ENCODE measurements around the gene IL16. TPM values are rescaled to one million over a fixed set of nuclear protein-coding genes. Genes with fewer than 3 reads are reported as not detected.
A peak's percentile ranks its signal among the peaks of the same experiment; 100 is the strongest.
"Not testable (repeated sequence)": the region's sequence is repeated elsewhere in the genome, so short reads cannot be mapped to it uniquely, and the experiment has no call there.

IL16 gene
- total RNA-seq, 1 donor from 2014 or later = 0.05 TPM

DNA sequence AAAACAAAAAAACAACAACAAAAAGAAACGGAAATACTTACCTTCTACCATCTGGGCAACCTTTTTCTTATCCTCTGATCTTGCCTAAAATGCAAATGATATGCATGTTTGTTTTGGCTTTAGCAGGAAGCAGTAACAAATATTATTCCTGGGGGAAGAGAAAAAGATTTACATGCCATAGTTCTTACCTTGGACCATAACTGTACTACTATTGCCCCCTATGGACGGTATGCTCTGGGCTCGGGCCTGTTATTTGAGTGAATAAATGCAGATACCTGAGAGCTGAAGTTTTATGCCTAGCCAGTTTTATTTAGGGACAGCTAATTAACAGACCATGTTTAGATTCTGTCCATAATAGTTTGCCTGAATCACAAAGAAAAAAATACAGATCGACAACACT, 139.9 kb downstream of the IL16 start:
- peak; percentile 40 for DNase-seq (ENCODE audit: low read depth)

DNA sequence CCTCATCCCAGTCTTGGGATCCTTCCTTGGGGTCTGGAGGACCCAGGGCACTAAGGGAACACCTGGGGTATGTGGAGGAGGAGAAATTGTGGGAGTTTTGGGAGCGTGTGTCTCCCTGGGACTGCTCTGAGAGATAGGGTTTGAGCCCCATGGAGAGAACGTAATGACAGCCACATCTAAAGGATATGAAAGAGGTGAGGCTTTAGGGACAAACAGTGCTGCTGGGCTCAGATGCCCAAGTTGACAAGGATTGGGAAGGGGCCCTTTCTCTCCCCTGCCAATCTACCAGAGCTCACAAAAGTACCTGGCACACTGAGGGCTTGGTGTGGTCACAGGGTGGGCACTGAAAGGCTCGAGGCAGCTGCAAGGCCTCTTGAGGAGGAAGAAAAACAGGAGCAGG, 140.6 kb downstream of the IL16 start:
- no peak for DNase-seq (ENCODE audit: low read depth)

DNA sequence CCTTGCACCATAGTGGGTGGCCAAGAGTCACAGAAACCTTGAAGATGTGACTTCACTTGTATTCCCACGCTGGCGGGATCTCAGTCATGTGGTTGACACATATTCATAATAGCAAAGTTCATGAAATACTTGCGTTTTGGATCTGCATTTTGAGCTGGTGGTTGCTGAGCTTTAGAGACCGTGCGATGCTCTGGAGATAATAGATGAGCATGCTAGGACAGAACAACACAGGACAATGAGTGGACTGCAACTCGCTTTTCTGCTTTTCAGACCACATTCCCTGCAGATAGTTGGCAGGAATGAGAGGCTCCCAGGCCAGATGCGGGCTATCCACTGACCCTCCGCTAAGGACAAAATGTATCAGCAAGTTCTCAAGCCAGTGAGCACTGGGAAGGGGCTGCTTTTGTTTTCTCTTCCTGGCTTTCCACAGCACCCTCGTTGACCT, 141.1 kb downstream of the IL16 start:
- DNase-seq (ENCODE audit: low read depth) = no peak

DNA sequence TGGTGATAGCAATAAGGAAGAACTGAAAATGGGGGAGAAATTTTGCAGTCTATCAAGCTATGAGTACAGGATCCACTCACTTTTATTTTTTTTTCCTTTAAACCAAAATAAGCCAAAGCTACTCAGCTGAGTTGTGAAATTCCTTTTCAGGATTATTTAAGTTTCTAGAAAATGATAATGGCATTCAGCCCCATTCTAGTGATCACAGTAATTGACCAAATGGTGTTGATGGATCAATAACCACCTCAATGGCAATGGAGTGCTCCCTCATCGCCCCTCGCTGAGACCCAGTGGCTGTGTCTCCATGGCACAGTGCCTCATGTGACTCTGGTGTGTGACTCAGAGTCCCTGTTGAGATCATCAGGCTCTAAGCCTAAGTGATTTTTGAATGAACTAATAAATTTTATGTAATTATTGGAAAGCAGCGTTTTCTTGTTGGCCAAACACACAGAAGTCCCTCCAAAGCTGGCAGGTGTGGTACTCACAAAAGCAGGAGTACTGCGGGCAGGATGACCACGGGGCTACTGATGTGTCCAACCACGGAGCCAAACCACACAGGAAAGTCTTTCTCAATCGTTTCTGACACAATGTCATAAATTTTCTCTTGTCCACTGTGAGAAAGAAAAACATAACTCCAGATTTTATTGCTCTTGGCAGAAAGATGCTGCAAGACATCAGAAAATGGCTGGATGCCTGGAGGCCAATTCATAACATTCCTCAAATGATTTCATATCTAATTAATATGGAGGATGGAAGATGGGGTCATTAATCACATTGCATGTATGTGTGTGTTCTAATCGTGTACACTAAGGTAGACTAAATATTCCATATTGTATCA, 141.7 kb downstream of the IL16 start:
- DNase-seq (ENCODE audit: low read depth) = peak; percentile 61

DNA sequence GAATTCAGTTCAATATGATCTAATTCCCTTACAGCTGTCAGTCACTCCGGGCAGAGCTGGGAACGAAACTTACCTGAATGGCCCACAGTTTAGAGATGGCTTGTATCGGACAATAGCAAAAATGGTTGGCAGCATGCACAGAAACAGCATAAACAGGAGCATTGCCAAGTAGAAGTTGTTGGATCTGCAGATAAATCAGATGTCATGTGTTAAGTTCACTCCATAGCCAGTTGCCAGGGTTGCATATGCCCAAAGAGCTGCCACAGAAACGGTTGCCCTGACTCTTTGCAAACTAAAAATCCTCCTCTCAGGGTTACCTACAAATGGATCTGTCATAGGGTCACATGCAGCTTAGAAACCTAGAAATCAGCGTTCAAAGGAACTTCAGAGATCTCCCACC, 142.6 kb downstream of the IL16 start:
- no peak for DNase-seq (ENCODE audit: low read depth)

DNA sequence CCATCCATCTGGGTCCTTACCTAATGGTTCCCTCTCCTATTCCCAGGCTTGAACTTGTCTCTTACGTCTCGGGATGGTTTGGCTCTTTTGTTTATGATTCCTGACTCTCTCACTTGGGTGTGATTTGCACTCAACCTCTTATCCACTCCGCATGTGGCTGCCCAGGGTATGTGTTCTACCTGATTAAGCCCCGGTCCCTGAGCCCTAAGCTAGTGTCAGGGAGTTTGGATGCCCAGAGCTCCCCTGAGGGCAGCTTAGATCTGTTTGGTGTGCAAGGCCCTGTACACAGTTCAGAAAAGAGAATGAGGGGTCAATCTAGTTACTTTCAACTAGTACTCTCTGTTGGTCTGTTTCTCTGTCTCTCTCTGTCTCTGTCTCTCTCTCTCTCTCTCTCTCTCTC, 143.2 kb downstream of the IL16 start:
- DNase-seq (ENCODE audit: low read depth) = no peak

DNA sequence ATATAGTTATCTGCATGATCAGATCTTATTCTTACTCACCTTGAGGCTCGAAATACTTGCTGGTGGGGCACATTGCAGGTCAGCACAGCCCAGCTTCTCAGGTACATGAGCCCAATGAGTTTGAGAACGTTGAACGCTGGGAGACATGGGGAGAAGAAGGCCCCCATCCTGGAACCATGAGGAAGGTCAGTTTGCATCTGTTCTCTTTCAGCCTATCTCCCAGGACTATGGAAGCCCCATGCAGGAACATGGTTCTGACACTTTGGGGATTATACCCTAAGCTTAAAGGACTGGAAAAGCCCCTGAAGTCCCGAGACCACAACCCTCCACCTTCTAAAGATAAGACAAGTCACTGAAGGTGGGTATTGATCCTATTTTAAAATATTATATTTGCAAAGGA, 144.7 kb downstream of the IL16 start:
- DNase-seq (ENCODE audit: low read depth) = no peak

DNA sequence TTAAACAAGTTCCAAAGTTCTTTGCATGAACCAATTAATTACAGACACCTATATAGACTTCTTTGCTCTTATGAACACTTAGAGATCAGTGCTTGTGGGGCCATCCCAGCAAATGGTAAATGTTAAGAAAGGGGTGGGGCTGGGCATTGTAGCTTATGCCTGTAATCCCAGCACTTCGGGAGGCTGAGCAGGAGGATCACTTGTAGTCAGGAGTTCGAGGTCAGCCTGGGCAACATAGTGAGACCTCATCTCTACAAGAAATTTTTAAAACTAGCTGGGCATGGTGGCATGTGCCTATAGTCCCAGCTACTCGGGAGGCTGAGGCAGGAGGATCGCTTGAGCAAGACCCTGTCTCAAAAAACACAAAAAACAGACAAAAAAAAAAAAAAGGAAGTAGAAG, 146.7 kb downstream of the IL16 start:
- no peak for DNase-seq (ENCODE audit: low read depth)

DNA sequence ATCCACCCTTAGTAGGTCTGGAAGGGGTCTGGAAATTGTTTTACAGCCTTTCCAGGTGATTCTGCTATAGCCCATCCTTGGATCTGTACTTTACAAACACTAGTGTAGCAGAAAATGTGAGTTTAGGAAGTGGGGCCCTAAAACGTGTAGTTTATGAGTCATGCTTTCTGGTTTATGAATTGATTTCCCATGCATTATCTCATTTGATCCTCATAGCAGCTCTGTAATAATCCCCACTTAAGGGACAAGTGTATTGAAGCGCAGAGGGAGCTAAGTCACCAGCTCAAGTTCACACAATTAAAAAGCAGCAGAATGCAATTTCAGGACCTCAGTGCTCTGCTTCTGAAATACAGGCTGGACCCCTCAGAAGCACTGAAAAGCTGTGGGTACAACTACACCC, 149.9 kb downstream of the IL16 start:
- DNase-seq (ENCODE audit: low read depth) = no peak

DNA sequence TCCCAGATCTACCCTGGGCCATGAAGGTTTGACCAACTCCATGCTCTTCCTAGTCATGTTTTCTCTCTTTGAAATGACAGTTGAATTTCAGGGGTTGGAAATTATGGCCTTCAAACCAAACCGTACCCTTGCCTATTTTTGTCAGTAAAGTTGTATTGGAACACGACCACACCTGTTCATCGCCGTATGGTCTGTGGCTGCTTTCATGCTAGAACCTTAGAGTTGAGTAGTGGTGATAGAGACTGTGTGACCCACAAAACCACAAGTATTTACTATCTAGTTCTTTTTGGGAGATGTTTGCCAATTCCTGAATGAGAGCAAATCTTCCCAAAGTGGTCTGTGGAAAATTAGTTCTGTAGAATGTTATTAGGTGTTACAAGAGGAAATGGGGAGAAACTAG, 151.2 kb downstream of the IL16 start:
- no peak for DNase-seq (ENCODE audit: low read depth)

DNA sequence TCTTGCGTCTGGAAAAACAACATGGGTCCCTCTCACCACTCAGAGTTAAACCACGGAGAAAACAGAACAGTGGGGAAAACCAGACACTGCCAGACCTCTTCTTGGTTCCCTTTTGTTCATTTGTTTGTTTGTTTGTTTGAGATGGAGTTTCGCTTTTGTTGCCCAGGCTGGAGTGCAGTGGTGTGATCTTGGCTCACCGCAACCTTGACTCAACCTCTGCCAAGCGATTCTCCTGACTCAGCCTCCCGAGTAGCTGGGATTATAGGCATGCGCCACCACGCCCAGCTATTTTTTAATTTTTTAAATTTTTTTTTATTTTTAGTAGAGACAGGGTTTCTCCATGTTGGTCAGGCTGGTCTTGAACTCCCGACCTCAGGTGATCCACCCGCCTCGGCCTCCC, 152.0 kb downstream of the IL16 start:
- DNase-seq (ENCODE audit: low read depth) = not testable (repeated sequence)

DNA sequence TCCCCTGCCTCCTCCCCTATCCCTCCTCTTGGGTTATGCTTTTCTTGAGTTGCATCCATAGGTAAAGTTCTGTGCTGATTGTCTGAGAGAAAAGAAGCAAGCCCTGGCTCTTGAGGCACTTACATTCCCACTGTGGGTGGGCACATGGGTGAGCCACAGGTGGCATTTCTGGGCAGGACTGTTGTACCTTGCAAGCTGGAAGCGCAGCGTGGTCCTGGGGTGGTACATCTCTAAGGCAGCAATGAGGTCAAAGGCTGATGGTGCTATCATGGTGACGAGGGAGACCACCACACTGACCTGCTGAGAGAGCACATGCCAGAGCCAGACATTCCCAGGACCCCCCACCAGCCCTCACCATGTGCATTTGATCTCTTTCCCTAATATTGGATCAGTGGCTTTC, 152.6 kb downstream of the IL16 start:
- DNase-seq (ENCODE audit: low read depth) = no peak

DNA sequence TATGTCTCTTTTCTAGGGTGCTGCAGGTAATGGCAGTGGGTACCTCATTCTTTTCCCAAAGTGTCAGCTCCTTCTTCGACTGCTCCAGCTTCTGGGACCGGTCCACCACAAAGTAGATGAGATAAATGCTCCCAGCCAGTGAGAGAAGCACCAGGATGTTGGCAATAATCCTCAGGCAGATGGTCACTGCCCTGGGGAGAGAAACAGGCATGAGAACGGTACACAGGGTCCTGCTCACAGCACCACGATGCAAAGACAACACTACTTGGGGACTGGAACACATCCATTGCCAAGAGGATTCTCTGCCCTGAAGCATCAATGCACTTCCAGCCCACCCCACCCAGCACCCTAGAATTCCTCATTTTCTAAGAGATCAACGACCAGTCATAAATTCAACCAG, 155.0 kb downstream of the IL16 start:
- no peak for DNase-seq (ENCODE audit: low read depth)

DNA sequence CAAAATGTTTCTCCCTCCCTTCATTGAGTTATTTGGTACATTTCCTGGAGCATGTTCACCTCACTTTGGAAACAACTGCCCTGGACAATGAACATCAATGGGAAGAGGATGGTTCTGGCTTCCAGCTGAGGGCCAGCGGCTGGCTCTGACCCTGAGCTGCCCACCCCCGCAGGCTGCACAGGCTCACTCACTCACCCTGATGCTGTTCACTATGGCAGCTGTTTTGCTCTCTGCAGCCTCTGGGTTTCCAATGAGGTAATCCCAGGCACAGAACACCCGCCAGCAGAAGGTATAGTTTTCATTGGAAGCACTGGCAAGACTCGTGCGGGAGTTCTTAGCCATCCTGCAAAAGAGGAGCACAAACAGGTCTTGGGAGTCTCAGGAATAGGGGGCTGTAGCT, 159.6 kb downstream of the IL16 start:
- DNase-seq (ENCODE audit: low read depth) = no peak

DNA sequence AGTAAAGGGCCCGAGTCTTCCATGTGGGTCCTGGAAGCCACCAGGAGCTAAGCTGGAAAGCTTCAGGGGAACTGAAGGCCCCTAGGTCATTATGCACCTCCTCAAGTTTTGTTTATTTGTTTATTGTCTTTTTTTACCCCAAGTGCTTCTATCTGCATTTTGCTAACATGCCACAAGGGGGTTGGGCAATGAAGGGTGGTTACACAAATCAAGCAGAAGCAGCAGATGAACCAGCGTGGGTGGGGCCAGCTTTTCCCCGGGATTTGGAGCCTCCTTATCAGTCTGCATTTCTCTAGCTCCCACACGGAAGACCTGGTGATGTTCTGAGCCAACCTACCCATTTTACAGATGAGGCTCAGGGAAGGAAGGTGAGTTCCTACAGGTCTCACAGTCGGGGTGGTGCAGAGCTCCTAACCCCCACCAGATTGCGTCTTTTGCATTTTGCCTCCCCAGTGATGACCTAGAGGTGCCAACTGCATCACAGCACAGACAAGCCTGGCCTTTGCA, 160.6 kb downstream of the IL16 start:
- DNase-seq (ENCODE audit: low read depth) = no peak

DNA sequence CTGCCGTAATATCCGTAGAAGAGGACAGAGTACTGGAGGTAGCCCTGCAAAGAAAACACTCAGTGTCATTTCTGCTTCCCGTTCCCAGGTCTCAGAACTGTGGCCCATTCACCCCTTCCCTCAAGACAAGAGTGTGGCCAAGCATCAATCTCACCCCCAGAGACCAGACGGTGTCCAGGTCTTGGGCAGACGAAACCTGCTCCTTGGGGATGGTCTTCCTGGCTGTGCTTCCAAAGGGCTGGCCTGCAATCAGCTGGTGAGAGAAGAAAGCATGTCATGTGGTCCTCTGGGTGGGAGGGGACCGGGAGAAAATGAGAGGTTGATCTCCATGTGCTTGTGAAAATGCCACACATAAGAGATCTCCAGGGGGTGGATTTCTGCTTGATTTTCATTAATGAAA, 161.6 kb downstream of the IL16 start:
- DNase-seq (ENCODE audit: low read depth) = no peak

DNA sequence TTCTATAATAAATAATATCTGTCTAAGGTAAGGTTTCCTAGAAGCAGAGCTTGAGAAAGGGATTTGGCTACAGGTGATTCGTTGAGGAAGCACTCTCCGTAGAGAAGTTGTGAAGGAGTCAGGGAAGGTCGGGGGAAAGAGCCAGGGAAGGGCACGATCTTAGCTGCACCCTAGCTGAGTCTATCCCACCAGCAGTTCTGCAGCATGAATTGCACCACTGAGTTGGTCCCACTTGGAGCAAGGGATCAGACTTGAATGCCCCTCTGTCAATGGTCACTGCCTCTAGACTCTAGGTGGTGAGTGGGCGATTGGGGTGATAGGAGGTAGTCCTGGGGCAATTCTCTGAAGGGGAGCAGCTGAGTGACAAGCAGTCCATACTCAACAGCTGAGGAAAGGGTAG, 163.8 kb downstream of the IL16 start:
- no peak for DNase-seq (ENCODE audit: low read depth)

DNA sequence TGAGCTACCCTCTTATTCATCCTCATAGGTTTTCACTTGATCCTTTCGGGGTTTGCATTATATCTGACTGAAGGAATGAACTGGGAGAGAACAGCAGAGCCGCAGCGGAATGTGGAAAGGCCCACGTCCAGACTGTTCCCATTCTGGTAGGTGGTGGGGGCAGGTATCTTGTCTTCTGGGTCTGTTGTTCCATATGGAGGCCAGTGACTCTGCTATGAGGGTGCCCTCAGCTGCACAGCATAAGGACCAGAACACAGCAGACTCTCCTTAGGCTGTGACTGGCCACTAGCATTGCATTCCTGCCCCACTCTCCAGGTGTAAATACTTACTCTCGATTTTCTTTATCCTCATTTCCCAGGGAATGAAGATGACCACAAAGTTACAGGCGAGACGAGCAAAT, 165.2 kb downstream of the IL16 start:
- DNase-seq (ENCODE audit: low read depth) = no peak

DNA sequence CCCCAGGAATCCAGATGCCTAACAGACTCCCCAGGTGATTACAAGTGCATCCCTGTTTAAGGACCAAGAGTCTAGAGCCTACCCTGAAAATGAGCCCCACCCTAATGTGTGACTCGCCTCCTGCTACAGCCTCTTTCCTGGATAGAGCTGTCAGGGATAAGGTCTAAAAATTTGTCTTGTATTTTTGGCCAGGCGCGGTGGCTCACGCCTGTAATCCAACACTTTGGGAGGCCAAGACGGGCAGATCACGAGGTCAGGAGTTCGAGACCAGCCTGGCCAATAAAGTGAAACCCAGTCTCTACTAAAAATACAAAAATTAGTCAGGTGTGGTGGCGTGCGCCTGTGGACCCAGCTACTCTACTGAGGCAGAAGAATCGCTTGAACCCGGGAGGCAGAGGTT, 166.1 kb downstream of the IL16 start:
- DNase-seq (ENCODE audit: low read depth) = no peak

DNA sequence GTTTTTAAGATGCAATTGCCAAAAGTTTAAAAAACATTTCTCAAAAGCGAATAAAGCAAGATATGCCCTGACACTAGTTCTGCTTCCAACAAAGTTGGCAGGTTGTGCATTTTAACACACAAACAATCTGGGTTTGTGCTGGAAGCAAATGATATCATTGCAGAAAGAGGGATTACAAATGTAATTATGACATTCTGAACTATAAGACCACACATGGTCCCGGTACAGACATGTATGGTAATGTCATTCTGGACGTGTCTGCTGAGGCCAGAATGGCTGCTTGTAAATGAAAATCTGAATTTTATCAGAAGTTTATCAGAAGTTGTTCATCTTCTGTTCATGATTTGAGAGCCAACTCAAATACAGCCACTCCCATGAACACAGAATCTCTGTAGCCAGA, 166.6 kb downstream of the IL16 start:
- DNase-seq (ENCODE audit: low read depth) = no peak
